HepG2 (cell line): ENCODE results near the gene MTHFR. TPM values are rescaled to one million over a fixed set of nuclear protein-coding genes. Genes with fewer than 3 reads are reported as not detected.

ENCODE experiments used
- ARID2 ChIP-seq: sonication (generic); formaldehyde crosslinking; IDR thresholded peaks from 2 replicates; pipeline ENCODE4 v1.8.1; 2022; ENCODE audit warnings: mild to moderate bottlenecking, missing genetic modification reagents, borderline replicate concordance
- ARNT2 ChIP-seq: sonication (generic); formaldehyde crosslinking; IDR thresholded peaks from 2 replicates; pipeline ENCODE4 v1.8.0; 2022; ENCODE audit warnings: mild to moderate bottlenecking, low read depth, missing genetic modification reagents, moderate library complexity
- ASH2L ChIP-seq: fragments of 300-600, 200-600 bp; sonication (generic); IDR thresholded peaks from 2 replicates; pipeline ENCODE4 v1.7.0; 2017; ENCODE audit warnings: low read depth, mild to moderate bottlenecking, moderate library complexity, mixed read lengths, low read length; ENCODE audit not compliant: insufficient read length
- CCAR2 ChIP-seq: fragments of 200-400 bp; formaldehyde crosslinking; optimal IDR thresholded peaks from 2 replicates; pipeline ENCODE3; 2018; ENCODE audit warnings: low read depth, mild to moderate bottlenecking, low read length, moderate library complexity
- CENPT ChIP-seq: sonication (generic); formaldehyde crosslinking; IDR thresholded peaks from 2 replicates; pipeline ENCODE4 v1.8.0; 2022; ENCODE audit warnings: low read depth, mild to moderate bottlenecking, moderate library complexity, missing genetic modification reagents
- KMT2A ChIP-seq: sonication (generic); formaldehyde crosslinking; IDR thresholded peaks from 2 replicates; pipeline ENCODE4 v1.4.0; 2020; ENCODE audit warnings: missing genetic modification reagents
- MATR3 ChIP-seq: sonication (generic); formaldehyde crosslinking; IDR thresholded peaks from 2 replicates; pipeline ENCODE4 v1.4.0; 2020; ENCODE audit warnings: missing genetic modification reagents
- NBN ChIP-seq: fragments of 450-650 bp; conservative IDR thresholded peaks from 2 replicates; pipeline ENCODE4 v1.6.1; 2017
- PAX8 ChIP-seq: sonication (generic); formaldehyde crosslinking; IDR thresholded peaks from 2 replicates; pipeline ENCODE4 v1.8.0; 2022; ENCODE audit warnings: mild to moderate bottlenecking, missing genetic modification reagents, borderline replicate concordance
- PHF8 ChIP-seq: sonication (generic); formaldehyde crosslinking; IDR thresholded peaks from 2 replicates; pipeline ENCODE4 v1.5.0; 2020; ENCODE audit warnings: missing genetic modification reagents
- POGZ ChIP-seq: sonication (generic); formaldehyde crosslinking; IDR thresholded peaks from 2 replicates; pipeline ENCODE4 v1.4.0; 2020; ENCODE audit warnings: mild to moderate bottlenecking, missing genetic modification reagents
- SRY ChIP-seq: sonication (generic); formaldehyde crosslinking; IDR thresholded peaks from 2 replicates; pipeline ENCODE4 v1.8.0; 2022; ENCODE audit warnings: mild to moderate bottlenecking, missing genetic modification reagents
- YEATS2 ChIP-seq: sonication (generic); formaldehyde crosslinking; IDR thresholded peaks from 2 replicates; pipeline ENCODE4 v1.4.0; 2020; ENCODE audit warnings: missing genetic modification reagents, borderline replicate concordance
- ZFP41 ChIP-seq: sonication (generic); formaldehyde crosslinking; IDR thresholded peaks from 2 replicates; pipeline ENCODE4 v1.4.0; 2020; ENCODE audit warnings: mild to moderate bottlenecking, missing genetic modification reagents, borderline replicate concordance
- ZIK1 ChIP-seq: sonication (generic); formaldehyde crosslinking; IDR thresholded peaks from 2 replicates; pipeline ENCODE4 v1.5.0; 2020; ENCODE audit warnings: mild to moderate bottlenecking, low read depth, missing genetic modification reagents, borderline replicate concordance
- ZKSCAN5 ChIP-seq: sonication (generic); formaldehyde crosslinking; IDR thresholded peaks from 2 replicates; pipeline ENCODE4 v1.5.1; 2020; ENCODE audit warnings: mild to moderate bottlenecking, missing genetic modification reagents
- ZNF143 ChIP-seq: sonication (generic); formaldehyde crosslinking; IDR thresholded peaks from 2 replicates; pipeline ENCODE4 v1.4.0; 2020; ENCODE audit warnings: missing genetic modification reagents
- ZNF160 ChIP-seq: sonication (generic); formaldehyde crosslinking; IDR thresholded peaks from 2 replicates; pipeline ENCODE4 v1.8.0; 2022; ENCODE audit warnings: mild to moderate bottlenecking, inconsistent platforms, missing genetic modification reagents
- ZNF441 ChIP-seq: sonication (generic); formaldehyde crosslinking; IDR thresholded peaks from 2 replicates; pipeline ENCODE4 v1.7.0; 2021; ENCODE audit warnings: missing genetic modification reagents, borderline replicate concordance
- ZNF550 ChIP-seq: sonication (generic); formaldehyde crosslinking; IDR thresholded peaks from 2 replicates; pipeline ENCODE4 v1.4.0; 2020; ENCODE audit warnings: mild to moderate bottlenecking, missing genetic modification reagents, borderline replicate concordance
- ZNF569 ChIP-seq: sonication (generic); formaldehyde crosslinking; IDR thresholded peaks from 2 replicates; pipeline ENCODE4 v1.5.0; 2020; ENCODE audit warnings: mild to moderate bottlenecking, missing genetic modification reagents, moderate library complexity, borderline replicate concordance
- ZNF577 ChIP-seq: sonication (generic); formaldehyde crosslinking; IDR thresholded peaks from 2 replicates; pipeline ENCODE4 v1.4.0; 2020; ENCODE audit warnings: mild to moderate bottlenecking, low read depth, missing genetic modification reagents, borderline replicate concordance
- ZNF7 ChIP-seq: IDR thresholded peaks from 2 replicates; pipeline ENCODE4 v1.6.1; 2016; ENCODE audit warnings: missing biosample characterization, missing genetic modification reagents
- ZNF768 ChIP-seq: sonication (generic); formaldehyde crosslinking; IDR thresholded peaks from 2 replicates; pipeline ENCODE4 v1.4.0; 2020; ENCODE audit warnings: missing genetic modification reagents
- polyA plus RNA-seq, 8 experiments: library from polyadenylated mRNA; depleted of rRNA in 3 of 8; stranded (reverse) in 7 of 8; unstranded in 1 of 8; fragments of >200 nt; fragmentation: Illumina TruSeq in 4 of 8; extraction: Trizol in 4 of 8; gene quantifications; 2 replicates each; pipeline versions ENCODE4 v1.2.1 to v1.2.3, GENCODE V29; 2011 to 2016; ENCODE audit warnings: low read depth in 4 of 8, missing spikeins in 1 of 8, mixed read lengths in 1 of 8; ENCODE audit not compliant: insufficient read depth in 1 of 8
- total RNA-seq, 5 experiments: library from RNA; depleted of rRNA; stranded (reverse); fragments of >200 nt; fragmentation: Illumina TruSeq; extraction: Trizol; gene quantifications; 2 replicates each; pipeline ENCODE4 v1.2.3, GENCODE V29; 2016; ENCODE audit warnings: low read depth in 1 of 5
- TF ChIP-seq, protein P1 (sequence below): IDR thresholded peaks from 2 replicates; pipeline ENCODE4 v1.6.1; 2016; ENCODE audit warnings: mild to moderate bottlenecking, missing biosample characterization, missing genetic modification reagents
- TF ChIP-seq, protein P2 (sequence below): sonication (generic); formaldehyde crosslinking; IDR thresholded peaks from 2 replicates; pipeline ENCODE4 v1.8.1; 2022; ENCODE audit warnings: mild to moderate bottlenecking, missing genetic modification reagents
- TF ChIP-seq, protein P3 (sequence below), 2 experiments: sonication (generic) in 1 of 2; formaldehyde crosslinking in 1 of 2; IDR thresholded peaks; 2 replicates each; pipeline versions ENCODE4 v1.5.1 to v1.6.1; 2011 to 2020; ENCODE audit warnings: borderline replicate concordance in 1 of 2, low read depth in 1 of 2, low read length in 1 of 2, mild to moderate bottlenecking in 1 of 2, missing genetic modification reagents in 1 of 2, moderate library complexity in 1 of 2

Gene MTHFR
- total and polyA plus RNA-seq, 2 of the 13 experiments (the other 11 are each of a cell fraction or from before 2014, with no cell fraction given), result 3.8 to 8.2 TPM

DNA sequence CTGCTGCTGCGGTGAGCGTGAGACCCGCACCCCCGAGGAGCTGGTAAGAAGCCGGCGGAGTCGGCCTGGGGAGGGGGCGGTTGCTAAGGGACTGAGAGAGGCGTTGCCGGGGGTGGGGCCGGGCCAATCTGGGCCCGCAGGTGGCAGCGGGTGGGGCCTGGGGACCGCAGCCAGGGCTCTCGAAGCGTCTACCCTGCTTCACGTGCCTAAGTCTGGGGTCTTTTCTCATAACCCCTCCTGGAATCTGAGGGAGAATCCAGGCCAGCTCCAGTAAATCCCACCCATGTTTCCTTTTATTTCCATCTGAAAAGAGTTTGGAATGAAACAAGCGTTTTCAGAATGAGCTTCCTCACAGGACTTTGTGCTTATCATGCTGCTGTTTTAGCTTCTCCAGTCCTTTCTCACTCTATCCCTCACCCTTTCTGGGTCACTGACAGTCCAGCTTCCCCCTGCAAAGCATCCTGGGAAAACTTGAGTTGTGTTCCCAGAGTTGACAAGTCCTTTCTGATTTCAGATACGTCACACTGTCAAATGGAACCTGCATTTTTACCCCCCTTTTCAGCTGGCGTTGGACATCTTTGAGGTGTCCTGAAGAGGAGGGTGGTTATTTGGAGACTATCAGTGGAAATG lies 658 bp upstream of the MTHFR start (continued):
- TF ChIP-seq SRY (CRISPR knock-in tag) (peak; percentile 21; the same call in 1 of the 2 replicates), PHF8 (CRISPR knock-in tag) (peak; percentile 82), ZNF569 (CRISPR knock-in tag) (no peak), CCAR2 (no peak), ASH2L (no peak), PAX8 (CRISPR knock-in tag) (no peak), YEATS2 (CRISPR knock-in tag) (peak; percentile 8; the same call in 1 of the 2 replicates), MATR3 (CRISPR knock-in tag) (no peak), ZFP41 (no peak), ZNF550 (no peak), ZKSCAN5 (CRISPR knock-in tag) (peak; percentile 45; the same call in 1 of the 2 replicates), ARNT2 (CRISPR knock-in tag) (0 out of 2 replicates have a peak, but pooled peaks have one; percentile 6), ZIK1 (CRISPR knock-in tag) (0 out of 2 replicates have a peak, but pooled peaks have one; percentile 55), KMT2A (CRISPR knock-in tag) (no peak), POGZ (CRISPR knock-in tag) (0 out of 2 replicates have a peak, but pooled peaks have one; percentile 7), ZNF143 (peak; percentile 59; the same call in 1 of the 2 replicates), ZNF441 (CRISPR knock-in tag) (0 out of 2 replicates have a peak, but pooled peaks have one; percentile 6), ZNF160 (CRISPR knock-in tag) (0 out of 2 replicates have a peak, but pooled peaks have one; percentile 5), ZNF7 (CRISPR knock-in tag) (no peak), NBN (no peak), ZNF768 (CRISPR knock-in tag) (peak; percentile 55; the same call in 1 of the 2 replicates), CENPT (CRISPR knock-in tag) (no peak), ARID2 (CRISPR knock-in tag) (no peak), ZNF577 (no peak)
- TF ChIP-seq, protein P1, sequence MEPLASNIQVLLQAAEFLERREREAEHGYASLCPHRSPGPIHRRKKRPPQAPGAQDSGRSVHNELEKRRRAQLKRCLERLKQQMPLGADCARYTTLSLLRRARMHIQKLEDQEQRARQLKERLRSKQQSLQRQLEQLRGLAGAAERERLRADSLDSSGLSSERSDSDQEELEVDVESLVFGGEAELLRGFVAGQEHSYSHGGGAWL (CRISPR knock-in tag), result 0 out of 2 replicates have a peak, but pooled peaks have one; percentile 22
- TF ChIP-seq, protein P2, sequence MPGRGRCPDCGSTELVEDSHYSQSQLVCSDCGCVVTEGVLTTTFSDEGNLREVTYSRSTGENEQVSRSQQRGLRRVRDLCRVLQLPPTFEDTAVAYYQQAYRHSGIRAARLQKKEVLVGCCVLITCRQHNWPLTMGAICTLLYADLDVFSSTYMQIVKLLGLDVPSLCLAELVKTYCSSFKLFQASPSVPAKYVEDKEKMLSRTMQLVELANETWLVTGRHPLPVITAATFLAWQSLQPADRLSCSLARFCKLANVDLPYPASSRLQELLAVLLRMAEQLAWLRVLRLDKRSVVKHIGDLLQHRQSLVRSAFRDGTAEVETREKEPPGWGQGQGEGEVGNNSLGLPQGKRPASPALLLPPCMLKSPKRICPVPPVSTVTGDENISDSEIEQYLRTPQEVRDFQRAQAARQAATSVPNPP (CRISPR knock-in tag), result no peak
- TF ChIP-seq, protein P3, sequence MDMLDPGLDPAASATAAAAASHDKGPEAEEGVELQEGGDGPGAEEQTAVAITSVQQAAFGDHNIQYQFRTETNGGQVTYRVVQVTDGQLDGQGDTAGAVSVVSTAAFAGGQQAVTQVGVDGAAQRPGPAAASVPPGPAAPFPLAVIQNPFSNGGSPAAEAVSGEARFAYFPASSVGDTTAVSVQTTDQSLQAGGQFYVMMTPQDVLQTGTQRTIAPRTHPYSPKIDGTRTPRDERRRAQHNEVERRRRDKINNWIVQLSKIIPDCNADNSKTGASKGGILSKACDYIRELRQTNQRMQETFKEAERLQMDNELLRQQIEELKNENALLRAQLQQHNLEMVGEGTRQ (IDR thresholded peaks at IDR 0.05; ENCODE audit: low read depth, low read length), result no peak
- TF ChIP-seq, protein P3 (CRISPR knock-in tag; IDR thresholded peaks at IDR 0.05; ENCODE audit: borderline replicate concordance), result peak; percentile 93; the same call in 1 of the 2 replicates
